ENCODE measurements around the gene ALKBH8.

- no peak for TF ChIP-seq CBFB (CRISPR knock-in tag; IDR thresholded peaks at IDR 0.05)
- TF ChIP-seq POLR2A (IDR thresholded peaks at IDR 0.05; ENCODE audit: insufficient read depth in 1 of 2, low read depth in 2 of 2, low read length in 2 of 2), result no peak
- TF ChIP-seq KLF9 (CRISPR knock-in tag; IDR thresholded peaks at IDR 0.05; ENCODE audit: low read depth), result no peak
- no peak for TF ChIP-seq NKX3-1 (CRISPR knock-in tag; IDR thresholded peaks at IDR 0.05)
- no peak for TF ChIP-seq MYNN (CRISPR knock-in tag; IDR thresholded peaks at IDR 0.05; ENCODE audit: low read depth)
- TF ChIP-seq, protein P1, sequence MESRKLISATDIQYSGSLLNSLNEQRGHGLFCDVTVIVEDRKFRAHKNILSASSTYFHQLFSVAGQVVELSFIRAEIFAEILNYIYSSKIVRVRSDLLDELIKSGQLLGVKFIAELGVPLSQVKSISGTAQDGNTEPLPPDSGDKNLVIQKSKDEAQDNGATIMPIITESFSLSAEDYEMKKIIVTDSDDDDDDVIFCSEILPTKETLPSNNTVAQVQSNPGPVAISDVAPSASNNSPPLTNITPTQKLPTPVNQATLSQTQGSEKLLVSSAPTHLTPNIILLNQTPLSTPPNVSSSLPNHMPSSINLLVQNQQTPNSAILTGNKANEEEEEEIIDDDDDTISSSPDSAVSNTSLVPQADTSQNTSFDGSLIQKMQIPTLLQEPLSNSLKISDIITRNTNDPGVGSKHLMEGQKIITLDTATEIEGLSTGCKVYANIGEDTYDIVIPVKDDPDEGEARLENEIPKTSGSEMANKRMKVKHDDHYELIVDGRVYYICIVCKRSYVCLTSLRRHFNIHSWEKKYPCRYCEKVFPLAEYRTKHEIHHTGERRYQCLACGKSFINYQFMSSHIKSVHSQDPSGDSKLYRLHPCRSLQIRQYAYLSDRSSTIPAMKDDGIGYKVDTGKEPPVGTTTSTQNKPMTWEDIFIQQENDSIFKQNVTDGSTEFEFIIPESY (CRISPR knock-in tag; IDR thresholded peaks at IDR 0.05), result no peak
- no peak for TF ChIP-seq MYC (CRISPR knock-in tag; IDR thresholded peaks at IDR 0.05; ENCODE audit: borderline replicate concordance)
Observed at GRCh38 chr11:107550304-107550703, 15.2 kb downstream of the ALKBH8 start.
